ENCODE data around the gene BEST1.
A peak's percentile ranks its signal among the peaks of the same experiment; 100 is the strongest.

Gene BEST1

DNA sequence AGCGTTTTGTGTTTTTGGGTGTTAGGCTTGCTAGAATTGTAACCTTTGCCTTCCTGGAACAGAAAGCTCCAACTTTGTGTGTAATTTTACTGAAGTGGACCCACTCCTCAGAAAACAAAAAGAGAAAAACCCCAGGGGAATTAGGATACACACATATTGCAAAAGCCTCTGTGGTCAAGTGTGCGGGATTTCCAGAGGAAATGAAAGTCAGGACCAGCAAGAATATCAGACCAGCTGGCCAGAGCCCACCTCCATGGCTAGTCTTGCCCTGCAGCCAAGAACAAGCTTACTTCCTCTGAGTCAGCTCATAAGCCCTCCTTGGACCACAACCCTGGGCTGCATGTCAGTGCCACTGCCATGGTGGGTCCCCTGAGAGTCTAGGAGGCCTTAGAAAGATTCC lies 54.3 kb downstream of the BEST1 start:
- TF ChIP-seq, protein P1, sequence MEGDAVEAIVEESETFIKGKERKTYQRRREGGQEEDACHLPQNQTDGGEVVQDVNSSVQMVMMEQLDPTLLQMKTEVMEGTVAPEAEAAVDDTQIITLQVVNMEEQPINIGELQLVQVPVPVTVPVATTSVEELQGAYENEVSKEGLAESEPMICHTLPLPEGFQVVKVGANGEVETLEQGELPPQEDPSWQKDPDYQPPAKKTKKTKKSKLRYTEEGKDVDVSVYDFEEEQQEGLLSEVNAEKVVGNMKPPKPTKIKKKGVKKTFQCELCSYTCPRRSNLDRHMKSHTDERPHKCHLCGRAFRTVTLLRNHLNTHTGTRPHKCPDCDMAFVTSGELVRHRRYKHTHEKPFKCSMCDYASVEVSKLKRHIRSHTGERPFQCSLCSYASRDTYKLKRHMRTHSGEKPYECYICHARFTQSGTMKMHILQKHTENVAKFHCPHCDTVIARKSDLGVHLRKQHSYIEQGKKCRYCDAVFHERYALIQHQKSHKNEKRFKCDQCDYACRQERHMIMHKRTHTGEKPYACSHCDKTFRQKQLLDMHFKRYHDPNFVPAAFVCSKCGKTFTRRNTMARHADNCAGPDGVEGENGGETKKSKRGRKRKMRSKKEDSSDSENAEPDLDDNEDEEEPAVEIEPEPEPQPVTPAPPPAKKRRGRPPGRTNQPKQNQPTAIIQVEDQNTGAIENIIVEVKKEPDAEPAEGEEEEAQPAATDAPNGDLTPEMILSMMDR (IDR thresholded peaks at IDR 0.05; ENCODE audit: control insufficient read depth, insufficient read depth, low read depth, low read length, missing control alignments): no peak
- peak; percentile 48 for DNase-seq (ENCODE audit: low read depth)
- no peak overlapping the region for H3K4me3 ChIP-seq (ENCODE audit: control insufficient read depth, low read depth, low read length)

DNA sequence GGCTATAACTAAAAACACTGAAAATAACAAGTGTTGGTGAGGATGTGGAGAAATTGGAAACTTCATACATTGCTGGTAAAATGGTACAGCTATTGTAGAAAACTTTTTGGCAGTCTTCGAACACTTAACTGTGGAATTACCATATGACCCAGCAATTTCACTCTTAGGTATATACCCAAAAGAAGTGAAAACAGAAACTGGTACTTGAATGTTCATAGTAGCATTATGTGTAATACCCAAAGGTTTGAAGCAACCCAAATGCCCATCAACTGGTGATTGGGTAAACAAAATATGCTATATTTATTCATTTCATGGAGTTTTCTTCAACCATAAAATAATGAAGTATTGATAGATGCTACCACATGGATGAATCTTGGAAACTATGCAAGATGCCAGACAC lies 58.0 kb downstream of the BEST1 start:
- TF ChIP-seq, protein P1 (IDR thresholded peaks at IDR 0.05; ENCODE audit: control insufficient read depth, insufficient read depth, low read depth, low read length, missing control alignments): no peak
- no peak overlapping the region for H3K4me3 ChIP-seq (ENCODE audit: control insufficient read depth, low read depth, low read length)
- no peak for DNase-seq (ENCODE audit: low read depth)

DNA sequence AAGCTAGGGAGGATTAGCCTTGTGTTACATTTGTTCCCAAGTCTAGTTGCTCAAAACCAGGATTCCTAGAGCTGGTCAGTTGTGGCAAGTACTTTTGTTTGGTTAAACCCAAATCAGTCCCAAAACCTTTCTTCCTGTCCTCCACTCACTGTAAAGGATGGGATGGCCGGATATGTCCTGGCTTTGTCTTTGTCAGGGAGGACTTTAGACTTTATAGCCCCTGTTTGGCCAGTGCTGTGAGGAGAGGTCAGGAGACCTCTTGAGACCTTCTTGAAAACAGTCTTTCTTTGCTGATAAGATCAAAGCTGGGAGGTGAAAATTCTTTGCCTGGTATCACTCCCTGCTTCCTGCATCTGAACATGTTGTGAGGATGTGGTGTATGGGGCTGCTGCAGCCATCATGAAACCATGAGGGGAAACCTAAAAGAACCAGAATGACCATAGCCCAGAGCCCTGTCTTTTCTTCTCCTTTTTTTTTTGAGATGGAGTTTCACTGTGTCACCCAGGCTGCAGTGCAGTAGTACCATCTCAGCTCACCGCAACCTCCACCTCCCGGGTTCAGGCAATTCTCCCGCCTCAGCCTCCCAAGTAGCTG lies 60.9 kb downstream of the BEST1 start:
- H3K4me3 ChIP-seq (ENCODE audit: control insufficient read depth, low read depth, low read length): no peak overlapping the region
- TF ChIP-seq, protein P1 (IDR thresholded peaks at IDR 0.05; ENCODE audit: control insufficient read depth, insufficient read depth, low read depth, low read length, missing control alignments): no peak
- DNase-seq (ENCODE audit: low read depth): no peak

DNA sequence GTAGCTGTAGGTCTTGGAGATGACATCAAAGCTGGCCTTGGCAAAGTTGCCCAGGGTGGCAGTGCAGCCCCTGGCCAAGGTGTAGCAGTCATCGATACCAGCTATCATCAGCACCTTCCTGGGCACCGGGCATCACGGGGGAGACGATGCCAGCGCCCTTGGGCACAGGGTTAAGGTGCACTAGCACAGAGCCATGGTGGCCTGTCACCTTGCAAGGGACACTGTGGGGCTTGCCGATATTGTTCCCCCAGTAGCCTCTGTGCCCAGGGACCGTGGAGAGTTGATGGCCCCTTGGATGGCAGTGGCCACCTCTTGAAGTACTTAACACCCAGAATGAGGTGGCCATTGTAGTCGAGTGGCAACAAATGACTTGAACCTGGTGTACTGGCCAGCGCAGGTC lies 61.7 kb downstream of the BEST1 start:
- TF ChIP-seq, protein P1 (IDR thresholded peaks at IDR 0.05; ENCODE audit: control insufficient read depth, insufficient read depth, low read depth, low read length, missing control alignments): no peak
- H3K4me3 ChIP-seq (ENCODE audit: control insufficient read depth, low read depth, low read length): no peak overlapping the region
- no peak for DNase-seq (ENCODE audit: low read depth)

DNA sequence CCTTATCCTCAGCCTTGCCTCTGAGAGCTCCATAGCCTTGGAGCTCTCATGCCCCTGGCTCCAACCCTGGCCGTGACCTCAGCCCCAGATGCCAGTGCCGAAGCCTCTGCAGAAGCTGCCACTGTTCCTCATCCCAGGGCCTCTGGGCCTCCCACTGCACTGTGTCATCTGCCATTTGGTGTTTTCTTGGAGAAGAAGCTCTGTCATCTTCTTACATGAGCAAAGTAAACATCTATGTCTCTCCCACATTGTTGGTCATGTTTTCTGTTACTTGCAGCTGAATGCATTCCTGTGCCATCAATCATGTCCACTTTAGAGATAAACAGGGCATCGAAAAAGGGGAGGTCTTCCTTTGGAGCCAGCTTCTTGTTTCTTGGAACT lies 62.3 kb downstream of the BEST1 start:
- peak; percentile 14 for DNase-seq (ENCODE audit: low read depth)
- TF ChIP-seq, protein P1 (IDR thresholded peaks at IDR 0.05; ENCODE audit: control insufficient read depth, insufficient read depth, low read depth, low read length, missing control alignments): no peak
- H3K4me3 ChIP-seq (ENCODE audit: control insufficient read depth, low read depth, low read length): no peak overlapping the region

DNA sequence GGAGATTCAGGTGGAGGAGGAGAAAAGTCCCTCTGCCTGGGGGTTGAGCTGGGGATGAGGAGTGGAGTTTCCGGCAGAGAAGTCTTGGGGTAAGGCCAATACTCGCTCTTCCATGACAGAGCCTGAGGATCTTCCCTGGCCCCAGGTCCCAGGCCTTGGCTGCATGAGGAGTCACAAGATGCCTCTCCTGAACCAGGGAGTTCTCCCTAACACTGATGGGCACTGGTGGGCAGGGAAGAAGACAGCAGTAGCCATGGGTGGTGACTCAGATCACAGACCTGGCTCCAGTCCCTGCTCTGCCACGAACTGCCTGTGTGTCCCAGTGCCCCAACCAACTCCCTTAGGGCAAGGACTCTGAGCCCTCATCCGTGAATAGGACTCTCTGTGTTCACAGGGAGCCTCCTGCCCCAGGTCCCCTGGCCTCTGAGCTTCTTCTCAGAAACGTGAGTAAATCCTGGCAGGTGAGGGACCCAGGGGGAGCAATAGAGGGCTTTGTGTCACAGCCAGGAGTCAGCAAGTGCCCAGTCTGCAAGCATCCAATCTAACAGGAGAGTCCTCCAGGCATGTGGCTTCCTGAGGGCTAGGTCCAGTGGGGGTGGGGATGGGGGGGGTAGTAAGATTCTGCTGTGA lies 62.8 kb downstream of the BEST1 start:
- H3K4me3 ChIP-seq (ENCODE audit: control insufficient read depth, low read depth, low read length): no peak overlapping the region
- no peak for DNase-seq (ENCODE audit: low read depth)
- TF ChIP-seq, protein P1 (IDR thresholded peaks at IDR 0.05; ENCODE audit: control insufficient read depth, insufficient read depth, low read depth, low read length, missing control alignments): no peak
